Measurements from ENCODE around the gene GPD1. TPM values are rescaled to one million over a fixed set of nuclear protein-coding genes. Genes with fewer than 3 reads are reported as not detected.

Gene GPD1
- total RNA-seq, 1 experiment from 2014 or later, result 0.37 TPM

- H3K27me3 Mint-ChIP-seq (ENCODE audit: insufficient read depth, unreplicated experiment), result no peaks in the 10 kb centered on the region
- no peaks in the 10 kb centered on the region for H3K9me3 Mint-ChIP-seq (ENCODE audit: unreplicated experiment)
- H3K36me3 Mint-ChIP-seq (ENCODE audit: insufficient read depth, unreplicated experiment), result peaks cover 39% of the 10 kb centered on the region
- peaks cover 18% of the 10 kb centered on the region for H3K4me1 Mint-ChIP-seq (ENCODE audit: insufficient read depth, unreplicated experiment)
- TF ChIP-seq, protein P1, sequence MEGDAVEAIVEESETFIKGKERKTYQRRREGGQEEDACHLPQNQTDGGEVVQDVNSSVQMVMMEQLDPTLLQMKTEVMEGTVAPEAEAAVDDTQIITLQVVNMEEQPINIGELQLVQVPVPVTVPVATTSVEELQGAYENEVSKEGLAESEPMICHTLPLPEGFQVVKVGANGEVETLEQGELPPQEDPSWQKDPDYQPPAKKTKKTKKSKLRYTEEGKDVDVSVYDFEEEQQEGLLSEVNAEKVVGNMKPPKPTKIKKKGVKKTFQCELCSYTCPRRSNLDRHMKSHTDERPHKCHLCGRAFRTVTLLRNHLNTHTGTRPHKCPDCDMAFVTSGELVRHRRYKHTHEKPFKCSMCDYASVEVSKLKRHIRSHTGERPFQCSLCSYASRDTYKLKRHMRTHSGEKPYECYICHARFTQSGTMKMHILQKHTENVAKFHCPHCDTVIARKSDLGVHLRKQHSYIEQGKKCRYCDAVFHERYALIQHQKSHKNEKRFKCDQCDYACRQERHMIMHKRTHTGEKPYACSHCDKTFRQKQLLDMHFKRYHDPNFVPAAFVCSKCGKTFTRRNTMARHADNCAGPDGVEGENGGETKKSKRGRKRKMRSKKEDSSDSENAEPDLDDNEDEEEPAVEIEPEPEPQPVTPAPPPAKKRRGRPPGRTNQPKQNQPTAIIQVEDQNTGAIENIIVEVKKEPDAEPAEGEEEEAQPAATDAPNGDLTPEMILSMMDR (IDR thresholded peaks at IDR 0.05; ENCODE audit: unreplicated experiment), result no peak
- H3K4me3 Mint-ChIP-seq (ENCODE audit: unreplicated experiment), result no peak overlapping the region
- intact Hi-C loops (cut with micrococcal nuclease), result no loop called here
- BruUV-seq (replicated peaks), result no TSS peak
- POLR2A ChIA-PET, result interaction anchor here (0.6 to 5.8 kb wide), 3 partner anchors 8 to 64 kb away, joined by 3 to 44 read pairs (median 3); partner anchors contain the start of genes CERS5 and COX14
- no peak for DNase-seq (ENCODE audit: unreplicated experiment)
- H3K27ac Mint-ChIP-seq (ENCODE audit: low read depth, unreplicated experiment), result no peak overlapping the region
- CTCF ChIA-PET, result interaction anchor here (0.6 to 15.2 kb wide), 4 partner anchors 9 to 157 kb away, joined by 3 to 232 read pairs (median 50); partner anchors contain the start of genes COX14 and SMARCD1
Observed at GRCh38 chr12:50102646-50103309, 1.0 kb upstream of the GPD1 start.

GRCh38 chr12:50103351-50103750, 457 bp upstream of the GPD1 start:
- POLR2A ChIA-PET, result interaction anchor here (0.6 to 5.8 kb wide), 4 partner anchors 8 to 18 kb away, joined by 3 to 44 read pairs (median 5); partner anchors contain the start of genes COX14 and SMARCD1
- Mint-ChIP-seq H3K9me3 (ENCODE audit: unreplicated experiment) (no peaks in the 10 kb centered on the region), H3K36me3 (ENCODE audit: insufficient read depth, unreplicated experiment) (peaks cover 33% of the 10 kb centered on the region), H3K27ac (ENCODE audit: low read depth, unreplicated experiment) (no peak overlapping the region), H3K27me3 (ENCODE audit: insufficient read depth, unreplicated experiment) (no peaks in the 10 kb centered on the region), H3K4me1 (ENCODE audit: insufficient read depth, unreplicated experiment) (peaks cover 18% of the 10 kb centered on the region), H3K4me3 (ENCODE audit: unreplicated experiment) (no peak overlapping the region)
- intact Hi-C loops (cut with micrococcal nuclease), result no loop called here
- DNase-seq (ENCODE audit: unreplicated experiment), result no peak
- TF ChIP-seq, protein P1 (IDR thresholded peaks at IDR 0.05; ENCODE audit: unreplicated experiment), result no peak
- BruUV-seq (replicated peaks), result no TSS peak
- CTCF ChIA-PET, result interaction anchor here (1.0 to 15.2 kb wide), 4 partner anchors 8 to 158 kb away, joined by 3 to 232 read pairs (median 51); partner anchors contain the start of genes COX14 and SMARCD1

GRCh38 chr12:50104417-50105366, 884 bp downstream of the GPD1 start:
- TF ChIP-seq, protein P1 (IDR thresholded peaks at IDR 0.05; ENCODE audit: unreplicated experiment), result no peak
- no peak overlapping the region for H3K27ac Mint-ChIP-seq (ENCODE audit: low read depth, unreplicated experiment)
- DNase-seq (ENCODE audit: unreplicated experiment), result no peak
- ChIA-PET POLR2A (interaction anchor here (0.6 to 5.8 kb wide), 4 partner anchors 6 to 923 kb away, joined by 3 to 44 read pairs (median 5); partner anchors contain the start of genes COX14 and SMARCD1), CTCF (interaction anchor here (0.6 to 15.2 kb wide), 6 partner anchors 7 to 131 kb away, joined by 3 to 232 read pairs (median 5); partner anchors contain the start of genes COX14 and SMARCD1)
- H3K27me3 Mint-ChIP-seq (ENCODE audit: insufficient read depth, unreplicated experiment), result no peaks in the 10 kb centered on the region
- H3K4me1 Mint-ChIP-seq (ENCODE audit: insufficient read depth, unreplicated experiment), result peaks cover 8% of the 10 kb centered on the region
- no TSS peak for BruUV-seq (replicated peaks)
- no peaks in the 10 kb centered on the region for H3K9me3 Mint-ChIP-seq (ENCODE audit: unreplicated experiment)
- intact Hi-C loops (cut with micrococcal nuclease), result no loop called here
- H3K4me3 Mint-ChIP-seq (ENCODE audit: unreplicated experiment), result no peak overlapping the region
- H3K36me3 Mint-ChIP-seq (ENCODE audit: insufficient read depth, unreplicated experiment), result peaks cover 23% of the 10 kb centered on the region

Measured in MCF 10A (cell line).